ENCODE results near the gene SLC7A14. TPM values are rescaled to one million over a fixed set of nuclear protein-coding genes. Genes with fewer than 3 reads are reported as not detected.
A peak's percentile ranks its signal among the peaks of the same experiment; 100 is the strongest.

The SLC7A14 gene
- total and polyA plus RNA-seq, 2 of the 13 experiments (the other 11 are each of a cell fraction or from before 2014, with no cell fraction given): not detected

GRCh38 chr3:170420307-170420821, 165.5 kb downstream of the SLC7A14 start:
- Histone ChIP-seq H3K4me1 (ENCODE audit: insufficient read depth, low read length) (peaks cover 65% of the 10 kb centered on the region), H3K27me3 (ENCODE audit: control insufficient read depth in 1 of 2, insufficient read depth in 2 of 2, low read length in 2 of 2) (no peaks in the 10 kb centered on the region; a peak in 1 of 5 replicates), H3K4me2 (ENCODE audit: low read depth, low read length) (peak overlapping the region; percentile 57), H3K9me3 (ENCODE audit: low read length) (no peaks in the 10 kb centered on the region), H3K79me2 (ENCODE audit: insufficient read depth, low read length) (no peaks in the 10 kb centered on the region), H3K4me3 (replicated peaks in 1 of 3; ENCODE audit: insufficient read depth in 1 of 3, low read depth in 2 of 3, low read length in 3 of 3) (peak overlapping the region in 1 of 3 experiments; percentile 62; a peak in 2 of 6 replicates), H3K36me3 (replicated peaks in 1 of 2; ENCODE audit: control insufficient read depth in 1 of 2, insufficient read depth in 2 of 2, low read length in 2 of 2) (no peaks in the 10 kb centered on the region), H2AFZ (ENCODE audit: low read length) (no peak overlapping the region), H3K9ac (ENCODE audit: insufficient read depth, low read depth, low read length) (no peak overlapping the region), H3K27ac (ENCODE audit: extremely low read length, insufficient read depth, low read length) (no peak overlapping the region), H4K20me1 (ENCODE audit: insufficient read depth, low read length) (no peaks in the 10 kb centered on the region)
- ChIA-PET CTCF (ENCODE audit: low intra/inter-chr PET ratio, low total read pairs) (no interaction called here), POLR2A (no interaction called here)
- no TSS peak for BruUV-seq (replicated peaks)
- intact Hi-C loops (cut with micrococcal nuclease; ENCODE audit: unreplicated experiment) (no loop called here), in situ Hi-C loops (cut with HindIII; ENCODE audit: extremely low pct_ligation_motif_present, low pct_unique_long_range_greater_than_20kb) (loop anchor here (5.0 to 10.0 kb wide), 2 partner anchors 77 to 394 kb away; no protein-coding TSS in a partner anchor)
- DNase-seq (ENCODE audit: low spot score) (no peak), FAIRE-seq (no peak), ATAC-seq (no peak)
- TF ChIP-seq NR2F6 (IDR thresholded peaks at IDR 0.05): peak; percentile 15; the same call in 1 of the 2 replicates
- TF ChIP-seq NR2F6 (CRISPR knock-in tag; IDR thresholded peaks at IDR 0.05): no peak
- TF ChIP-seq ZNF576 (CRISPR knock-in tag; IDR thresholded peaks at IDR 0.05): no peak
- 70% methylated on average over 17 of the region's 17 CpGs for WGBS (ENCODE audit: low lambda C conversion rate)

- H3K27ac ChIP-seq (ENCODE audit: extremely low read length, insufficient read depth, low read length): no peak overlapping the region
- no TSS peak for BruUV-seq (replicated peaks)
- no peaks in the 10 kb centered on the region; a peak in 1 of 5 replicates for H3K27me3 ChIP-seq (ENCODE audit: control insufficient read depth in 1 of 2, insufficient read depth in 2 of 2, low read length in 2 of 2)
- 95% methylated on average over 57 of the region's 58 CpGs for WGBS (ENCODE audit: low lambda C conversion rate)
- H3K9me3 ChIP-seq (ENCODE audit: low read length): no peaks in the 10 kb centered on the region
- intact Hi-C loops (cut with micrococcal nuclease; ENCODE audit: unreplicated experiment) (no loop called here), in situ Hi-C loops (cut with HindIII; ENCODE audit: extremely low pct_ligation_motif_present, low pct_unique_long_range_greater_than_20kb) (loop anchor here (5.0 to 10.0 kb wide), 3 partner anchors 78 to 395 kb away; no protein-coding TSS in a partner anchor)
- no peak overlapping the region for H3K9ac ChIP-seq (ENCODE audit: insufficient read depth, low read depth, low read length)
- H3K79me2 ChIP-seq (ENCODE audit: insufficient read depth, low read length): no peaks in the 10 kb centered on the region
- TF ChIP-seq NONO (IDR thresholded peaks at IDR 0.05): no peak
- no peak for TF ChIP-seq NONO (CRISPR knock-in tag; conservative IDR thresholded peaks at IDR 0.05)
- TF ChIP-seq ZBTB38 (CRISPR knock-in tag; IDR thresholded peaks at IDR 0.05): peak; percentile 37; the same call in 1 of the 2 replicates
- TF ChIP-seq ZBTB33 (CRISPR knock-in tag; IDR thresholded peaks at IDR 0.05): peak; percentile 6; the same call in 1 of the 2 replicates
- TF ChIP-seq STAT5B (CRISPR knock-in tag; IDR thresholded peaks at IDR 0.05): no peak
- no peak for TF ChIP-seq TERF1 (CRISPR knock-in tag; IDR thresholded peaks at IDR 0.05)
- H3K4me1 ChIP-seq (ENCODE audit: insufficient read depth, low read length): peaks cover 58% of the 10 kb centered on the region
- POLR2A ChIA-PET: no interaction called here
- no peak overlapping the region for H2AFZ ChIP-seq (ENCODE audit: low read length)
- no peak overlapping the region for H3K4me2 ChIP-seq (ENCODE audit: low read depth, low read length)
- CTCF ChIA-PET (ENCODE audit: low intra/inter-chr PET ratio, low total read pairs): no interaction called here
- H3K4me3 ChIP-seq (replicated peaks in 1 of 3; ENCODE audit: insufficient read depth in 1 of 3, low read depth in 2 of 3, low read length in 3 of 3): no peak overlapping the region
- DNase-seq (ENCODE audit: low spot score) (no peak), ATAC-seq (no peak), FAIRE-seq (no peak)
- H4K20me1 ChIP-seq (ENCODE audit: insufficient read depth, low read length): no peaks in the 10 kb centered on the region
- H3K36me3 ChIP-seq (replicated peaks in 1 of 2; ENCODE audit: control insufficient read depth in 1 of 2, insufficient read depth in 2 of 2, low read length in 2 of 2): no peaks in the 10 kb centered on the region
Observed at GRCh38 chr3:170419557-170420087, 166.3 kb downstream of the SLC7A14 start.
